Right kidney (tissue), 1 donor: ENCODE results near the gene PLA2G12A.

ENCODE experiments used
- DNase-seq: peaks from one replicate; pipeline ENCODE4 v3.0.0-alpha.2; 2016

PLA2G12A gene

GRCh38 chr4:109730619-109731545, 1.0 kb upstream of the PLA2G12A start:
- DNase-seq: no peak

- DNase-seq: no peak
These were observed 653 bp downstream of the PLA2G12A start for GRCh38 chr4:109729117-109729717.

GRCh38 chr4:109728385-109728784, 1.5 kb downstream of the PLA2G12A start:
- no peak for DNase-seq

- no peak for DNase-seq
These were observed 6.8 kb downstream of the PLA2G12A start for GRCh38 chr4:109723110-109723509.

GRCh38 chr4:109722357-109722756, 7.5 kb downstream of the PLA2G12A start:
- no peak for DNase-seq

- DNase-seq: no peak
These were observed 8.8 kb downstream of the PLA2G12A start for GRCh38 chr4:109721033-109721432.

- DNase-seq: no peak
These were observed 10.3 kb downstream of the PLA2G12A start for GRCh38 chr4:109719604-109720003.

GRCh38 chr4:109718759-109719158, 11.1 kb downstream of the PLA2G12A start:
- no peak for DNase-seq

- no peak for DNase-seq
These were observed 16.4 kb downstream of the PLA2G12A start for GRCh38 chr4:109713500-109713899.

GRCh38 chr4:109708990-109709389, 20.9 kb downstream of the PLA2G12A start:
- DNase-seq: no peak

- DNase-seq: no peak
These were observed 21.4 kb downstream of the PLA2G12A start for GRCh38 chr4:109708435-109708834.

GRCh38 chr4:109703664-109704361, 26.1 kb downstream of the PLA2G12A start:
- DNase-seq: no peak

- DNase-seq: peak; percentile 95
These were observed 26.8 kb downstream of the PLA2G12A start, which contains the start of gene CASP6 for GRCh38 chr4:109702950-109703663. Gene CASP6, minus strand, starts transcription at chr4:109703445. Its CDS starts 50 bp downstream, at chr4:109703395.

GRCh38 chr4:109701566-109702410, 28.1 kb downstream of the PLA2G12A start:
- peak; percentile 2 for DNase-seq

GRCh38 chr4:109699553-109700225, 30.2 kb downstream of the PLA2G12A start:
- DNase-seq: no peak

- DNase-seq: no peak
These were observed 31.2 kb downstream of the PLA2G12A start for GRCh38 chr4:109698656-109699055.

GRCh38 chr4:109691411-109691920, 38.4 kb downstream of the PLA2G12A start:
- DNase-seq: no peak

- no peak for DNase-seq
These were observed 39.0 kb downstream of the PLA2G12A start for GRCh38 chr4:109690690-109691410.

- no peak for DNase-seq
These were observed 45.1 kb downstream of the PLA2G12A start for GRCh38 chr4:109684727-109685126.
